Measurements from ENCODE around the gene HSD17B8.

- TF ChIP-seq CTCF (IDR thresholded peaks at IDR 0.05) (no peak), POLR2A (IDR thresholded peaks at IDR 0.05) (no peak)
These were observed 2.6 kb downstream of the HSD17B8 start for GRCh38 chr6:33206864-33207551.
